Mesothelial cell of epicardium (in vitro differentiated cells): ENCODE data around the gene HABP2. TPM values are rescaled to one million over a fixed set of nuclear protein-coding genes. Genes with fewer than 3 reads are reported as not detected.

Source experiments
- DNase-seq, 2 experiments: peaks; one replicate each; pipeline ENCODE4 v3.0.0; 2021; ENCODE audit warnings: low spot score in 2 of 2; ENCODE audit not compliant: unreplicated experiment in 2 of 2
- H3K27ac Mint-ChIP-seq: 2 replicates; pipeline ENCODE4 v1.8.0; 2021; ENCODE audit warnings: mixed read lengths
- H3K27me3 Mint-ChIP-seq: 2 replicates; pipeline ENCODE4 v1.8.0; 2021; ENCODE audit warnings: low read depth, mixed read lengths
- H3K36me3 Mint-ChIP-seq: 2 replicates; pipeline ENCODE4 v1.8.0; 2021; ENCODE audit warnings: mixed read lengths
- H3K4me1 Mint-ChIP-seq: 2 replicates; pipeline ENCODE4 v1.8.0; 2021; ENCODE audit warnings: mixed read lengths
- H3K4me3 Mint-ChIP-seq: 2 replicates; pipeline ENCODE4 v1.8.0; 2021; ENCODE audit warnings: mild to moderate bottlenecking, moderate library complexity, mixed read lengths
- H3K9me3 Mint-ChIP-seq: 2 replicates; pipeline ENCODE4 v1.8.0; 2021; ENCODE audit warnings: mixed read lengths
- total RNA-seq: library from RNA; stranded (reverse); gene quantifications from 3 replicates; pipeline ENCODE4 v1.2.1, GENCODE V29; 2021
- TF ChIP-seq, protein P1 (sequence below): fragments of 200-600 bp; sonication (generic); IDR thresholded peaks from one replicate; pipeline ENCODE4 v1.5.0; 2021; ENCODE audit warnings: antibody characterized with exemption; ENCODE audit not compliant: unreplicated experiment

The HABP2 gene
- total RNA-seq, 1 donor from 2014 or later, result not detected

DNA sequence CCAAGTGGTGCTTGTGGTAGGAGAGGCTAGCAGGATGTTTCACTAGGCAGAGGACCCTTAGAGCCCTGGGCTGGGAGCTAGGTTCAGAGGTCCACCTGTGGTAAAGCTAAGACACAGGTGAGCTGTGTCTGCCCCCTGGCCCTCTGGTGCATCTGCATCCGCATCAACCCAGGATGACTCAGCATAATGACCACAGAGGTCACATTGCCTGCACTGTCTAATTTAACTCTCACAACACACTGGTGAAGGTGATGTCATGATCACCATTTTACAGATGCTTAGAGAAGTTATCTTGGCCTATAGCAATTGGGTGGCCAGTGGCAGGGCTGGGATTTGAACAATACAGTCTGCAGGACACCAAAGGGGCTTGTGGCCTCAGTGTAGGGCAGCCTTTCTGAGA is 33.1 kb downstream of the HABP2 start:
- peaks cover 40% of the 10 kb centered on the region for H3K27me3 Mint-ChIP-seq
- no peaks in the 10 kb centered on the region for H3K9me3 Mint-ChIP-seq
- no peak for DNase-seq
- no peak overlapping the region for H3K4me3 Mint-ChIP-seq
- no peaks in the 10 kb centered on the region for H3K4me1 Mint-ChIP-seq
- H3K27ac Mint-ChIP-seq, result no peak overlapping the region
- H3K36me3 Mint-ChIP-seq, result no peaks in the 10 kb centered on the region
- TF ChIP-seq, protein P1, sequence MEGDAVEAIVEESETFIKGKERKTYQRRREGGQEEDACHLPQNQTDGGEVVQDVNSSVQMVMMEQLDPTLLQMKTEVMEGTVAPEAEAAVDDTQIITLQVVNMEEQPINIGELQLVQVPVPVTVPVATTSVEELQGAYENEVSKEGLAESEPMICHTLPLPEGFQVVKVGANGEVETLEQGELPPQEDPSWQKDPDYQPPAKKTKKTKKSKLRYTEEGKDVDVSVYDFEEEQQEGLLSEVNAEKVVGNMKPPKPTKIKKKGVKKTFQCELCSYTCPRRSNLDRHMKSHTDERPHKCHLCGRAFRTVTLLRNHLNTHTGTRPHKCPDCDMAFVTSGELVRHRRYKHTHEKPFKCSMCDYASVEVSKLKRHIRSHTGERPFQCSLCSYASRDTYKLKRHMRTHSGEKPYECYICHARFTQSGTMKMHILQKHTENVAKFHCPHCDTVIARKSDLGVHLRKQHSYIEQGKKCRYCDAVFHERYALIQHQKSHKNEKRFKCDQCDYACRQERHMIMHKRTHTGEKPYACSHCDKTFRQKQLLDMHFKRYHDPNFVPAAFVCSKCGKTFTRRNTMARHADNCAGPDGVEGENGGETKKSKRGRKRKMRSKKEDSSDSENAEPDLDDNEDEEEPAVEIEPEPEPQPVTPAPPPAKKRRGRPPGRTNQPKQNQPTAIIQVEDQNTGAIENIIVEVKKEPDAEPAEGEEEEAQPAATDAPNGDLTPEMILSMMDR, result no peak

DNA sequence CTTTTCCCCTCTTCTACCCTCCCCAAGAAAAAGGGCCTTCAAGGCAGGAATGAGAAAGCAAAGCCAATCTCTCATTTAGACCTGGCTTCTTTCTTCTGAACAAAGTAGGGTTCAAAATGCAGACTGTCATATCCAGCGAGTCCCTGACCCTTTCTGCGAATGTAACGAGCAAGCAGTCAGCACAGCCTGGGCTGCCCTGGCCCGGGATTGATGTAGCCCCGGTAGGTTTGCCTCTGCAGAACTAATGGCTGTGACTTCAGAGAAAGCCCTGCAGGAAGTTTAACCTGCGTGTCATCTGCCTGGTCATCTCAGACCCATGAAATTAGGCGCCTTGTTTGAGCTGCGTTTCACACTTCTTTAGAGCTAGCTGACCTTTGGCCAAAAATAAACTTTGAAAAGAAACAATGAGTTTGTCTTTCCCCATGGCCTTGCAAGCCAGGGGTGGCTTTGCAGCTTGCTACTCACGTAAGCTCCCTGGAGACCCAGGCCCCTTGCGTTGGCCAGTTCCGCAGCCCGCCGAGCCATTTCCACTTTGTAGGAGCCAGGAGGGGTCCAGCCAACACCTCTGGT is 36.4 kb downstream of the HABP2 start:
- Mint-ChIP-seq H3K27me3 (peaks cover 30% of the 10 kb centered on the region), H3K9me3 (no peaks in the 10 kb centered on the region), H3K27ac (no peak overlapping the region), H3K4me3 (no peak overlapping the region), H3K36me3 (no peaks in the 10 kb centered on the region), H3K4me1 (no peaks in the 10 kb centered on the region)
- TF ChIP-seq, protein P1, result no peak
- DNase-seq, result no peak

DNA sequence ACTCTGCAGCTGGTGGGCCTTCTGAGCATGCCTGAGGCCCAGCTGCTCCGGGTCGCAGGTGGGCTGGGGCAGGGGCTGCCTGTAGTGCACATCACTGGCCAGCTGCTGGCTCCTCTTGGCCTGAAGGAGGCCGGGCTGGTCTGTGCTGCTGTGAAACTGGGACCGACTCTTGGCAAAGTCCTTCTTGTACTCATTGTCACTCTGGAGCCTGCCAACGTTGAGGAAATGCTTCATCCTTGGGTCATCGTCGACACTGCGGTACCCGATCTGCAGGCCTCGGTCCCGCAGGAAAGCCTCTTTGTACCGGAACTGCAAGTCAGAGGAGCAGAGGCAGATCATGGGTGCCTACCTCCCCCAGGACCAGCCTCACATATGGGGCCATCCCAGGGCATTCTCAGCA is 37.7 kb downstream of the HABP2 start:
- H3K4me3 Mint-ChIP-seq, result no peak overlapping the region
- TF ChIP-seq, protein P1, result no peak

DNA sequence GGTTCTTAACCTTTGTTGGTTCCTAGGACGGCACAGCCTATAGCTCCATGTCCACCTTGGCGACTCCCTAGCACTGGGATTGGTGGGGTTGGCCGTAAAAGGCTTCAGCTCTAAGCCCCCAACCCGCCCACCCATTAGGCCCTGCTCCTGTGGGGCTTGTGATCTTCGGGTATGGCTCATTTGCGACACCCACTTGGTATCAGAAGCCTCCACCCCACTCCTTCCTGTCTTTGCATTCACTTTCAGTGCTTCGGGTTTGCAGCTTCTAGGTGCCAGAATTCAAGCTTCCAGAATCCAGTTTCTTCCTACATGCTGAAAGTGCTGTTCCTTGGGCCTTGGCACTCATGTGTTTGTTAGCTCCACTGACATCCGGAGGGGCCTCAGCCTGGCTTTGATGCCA is 39.5 kb downstream of the HABP2 start:
- Mint-ChIP-seq H3K27ac (no peak overlapping the region), H3K4me1 (no peaks in the 10 kb centered on the region), H3K36me3 (no peaks in the 10 kb centered on the region), H3K4me3 (no peak overlapping the region), H3K9me3 (no peaks in the 10 kb centered on the region), H3K27me3 (peaks cover 51% of the 10 kb centered on the region)
- TF ChIP-seq, protein P1, result no peak
- DNase-seq, result no peak

More for the DNA sequence above, 37.7 kb downstream of the HABP2 start:
- H3K9me3 Mint-ChIP-seq, result no peaks in the 10 kb centered on the region
- H3K4me1 Mint-ChIP-seq, result no peaks in the 10 kb centered on the region
- no peaks in the 10 kb centered on the region for H3K36me3 Mint-ChIP-seq
- H3K27ac Mint-ChIP-seq, result no peak overlapping the region
- no peak for DNase-seq
- H3K27me3 Mint-ChIP-seq, result peaks cover 34% of the 10 kb centered on the region

DNA sequence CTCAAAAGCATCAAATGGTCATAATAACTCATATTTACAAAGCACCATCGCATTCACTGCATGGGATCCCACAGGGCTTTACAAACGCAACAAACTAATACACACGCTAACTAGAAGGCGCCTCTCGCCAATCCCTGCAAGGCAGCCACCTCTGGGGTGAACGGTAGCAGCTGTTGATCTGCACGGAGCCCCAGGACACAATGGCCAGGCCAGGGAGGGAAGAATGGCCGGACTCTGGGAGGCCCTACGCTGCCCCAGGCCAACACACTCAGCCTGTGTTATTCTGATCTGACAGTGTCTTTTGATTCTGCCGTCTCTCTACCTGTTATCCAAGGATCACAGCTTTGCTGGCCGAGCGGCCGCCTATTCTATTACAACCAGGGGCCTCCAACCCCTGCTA is 41.8 kb downstream of the HABP2 start:
- H3K27ac Mint-ChIP-seq, result no peak overlapping the region
- no peaks in the 10 kb centered on the region for H3K9me3 Mint-ChIP-seq
- peaks cover 73% of the 10 kb centered on the region for H3K27me3 Mint-ChIP-seq
- no peaks in the 10 kb centered on the region for H3K4me1 Mint-ChIP-seq
- TF ChIP-seq, protein P1, result no peak
- no peaks in the 10 kb centered on the region for H3K36me3 Mint-ChIP-seq
- H3K4me3 Mint-ChIP-seq, result no peak overlapping the region
- DNase-seq, result no peak

DNA sequence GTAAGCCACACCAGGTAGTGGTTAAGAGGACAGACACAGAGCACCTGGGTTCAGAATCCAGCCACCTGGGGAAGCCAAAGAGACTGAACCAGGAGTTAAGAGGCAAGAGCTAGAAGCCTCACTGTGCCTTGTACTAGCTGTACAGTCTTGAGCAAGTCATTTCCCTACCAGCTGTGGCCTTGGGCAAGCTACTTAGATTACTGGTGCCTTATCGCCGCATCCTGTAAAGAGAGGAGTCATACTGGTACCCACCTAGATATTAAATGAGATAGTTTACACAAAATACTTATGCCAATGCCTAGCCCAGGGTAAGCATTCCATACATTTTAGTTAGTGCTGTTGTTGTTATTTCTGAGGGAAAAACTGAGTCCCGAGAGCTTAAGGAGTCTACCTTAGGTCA is 47.7 kb downstream of the HABP2 start:
- H3K27me3 Mint-ChIP-seq, result peaks cover 63% of the 10 kb centered on the region
- H3K4me3 Mint-ChIP-seq, result no peak overlapping the region
- DNase-seq, result no peak
- no peaks in the 10 kb centered on the region for H3K4me1 Mint-ChIP-seq
- TF ChIP-seq, protein P1, result no peak
- no peaks in the 10 kb centered on the region for H3K36me3 Mint-ChIP-seq
- H3K9me3 Mint-ChIP-seq, result no peaks in the 10 kb centered on the region
- no peak overlapping the region for H3K27ac Mint-ChIP-seq
